Smooth muscle cell (in vitro differentiated cells): Measurements from ENCODE around the gene ZBTB16. TPM values are rescaled to one million over a fixed set of nuclear protein-coding genes. Genes with fewer than 3 reads are reported as not detected.

ENCODE experiments used
- DNase-seq: peaks from one replicate; lab custom pipeline; 2025; ENCODE audit not compliant: unreplicated experiment; lab: John Stamatoyannopoulos, UW
- H2AFZ ChIP-seq: fragments of 200-600 bp; sonication (generic); 2 replicates; pipeline ENCODE4 v1.6.0; 2016; ENCODE audit warnings: antibody characterized with exemption, low read depth, mild to moderate bottlenecking
- H3F3A ChIP-seq: fragments of 200-600 bp; sonication (generic); 2 replicates; pipeline ENCODE4 v1.6.0; 2017; ENCODE audit warnings: antibody characterized with exemption, low read depth
- H3K27ac ChIP-seq: fragments of 200-600 bp; sonication (generic); 2 replicates; pipeline ENCODE4 v1.5.1; 2016; ENCODE audit warnings: low read depth, mild to moderate bottlenecking
- H3K27me3 ChIP-seq: fragments of 200-600 bp; sonication (generic); 2 replicates; pipeline ENCODE4 v1.6.1; 2016; ENCODE audit warnings: low read depth, mild to moderate bottlenecking
- H3K36me3 ChIP-seq: fragments of 200-600 bp; sonication (generic); 2 replicates; pipeline ENCODE4 v1.5.1; 2016; ENCODE audit warnings: low read depth
- H3K4me1 ChIP-seq: fragments of 200-600 bp; sonication (generic); 2 replicates; pipeline ENCODE4 v1.5.1; 2016; ENCODE audit warnings: low read depth
- H3K4me2 ChIP-seq: fragments of 200-600 bp; sonication (generic); 2 replicates; pipeline ENCODE4 v1.6.0; 2016; ENCODE audit warnings: mild to moderate bottlenecking
- H3K4me3 ChIP-seq: fragments of 200-600 bp; sonication (generic); 2 replicates; pipeline ENCODE4 v1.5.1; 2016; ENCODE audit warnings: mild to moderate bottlenecking
- H3K79me2 ChIP-seq: fragments of 200-600 bp; sonication (generic); 2 replicates; pipeline ENCODE4 v1.6.0; 2016; ENCODE audit warnings: low read depth, mild to moderate bottlenecking
- H3K9ac ChIP-seq: fragments of 200-600 bp; sonication (generic); 2 replicates; pipeline ENCODE4 v1.6.0; 2016; ENCODE audit warnings: low read depth
- H3K9me3 ChIP-seq: fragments of 200-600 bp; sonication (generic); replicated peaks from 2 replicates; pipeline ENCODE4 v1.5.1; 2016; ENCODE audit warnings: low read depth
- H4K20me1 ChIP-seq: fragments of 200-600 bp; sonication (generic); 2 replicates; pipeline ENCODE4 v1.6.0; 2016; ENCODE audit warnings: low read depth
- WGBS: methylation state at CpG from one replicate; pipeline ENCODE4 v1.1.7; 2016; ENCODE audit warnings: low lambda C conversion rate; 5-methylcytosine and 5-hydroxymethylcytosine counted together
- polyA plus RNA-seq: library from polyadenylated mRNA; unstranded; fragments of >200 nt; fragmentation: Nextera tagmentation; extraction: Ambion mirVana; gene quantifications from 2 replicates; pipeline ENCODE4 v1.2.1, GENCODE V29; 2016
- total RNA-seq: library from RNA; depleted of rRNA; stranded (reverse); fragments of >200 nt; gene quantifications from 2 replicates; pipeline ENCODE4 v1.2.3, GENCODE V29; 2014
- TF ChIP-seq, protein P1 (sequence below): fragments of 200-600 bp; sonication (generic); IDR thresholded peaks from 2 replicates; pipeline ENCODE4 v1.5.1; 2017; ENCODE audit warnings: borderline replicate concordance, mild to moderate bottlenecking, antibody characterized with exemption; ENCODE audit not compliant: insufficient read depth, poor library complexity, severe bottlenecking

ZBTB16 gene
- total and polyA plus RNA-seq, 2 experiments from 2014 or later: not detected

DNA sequence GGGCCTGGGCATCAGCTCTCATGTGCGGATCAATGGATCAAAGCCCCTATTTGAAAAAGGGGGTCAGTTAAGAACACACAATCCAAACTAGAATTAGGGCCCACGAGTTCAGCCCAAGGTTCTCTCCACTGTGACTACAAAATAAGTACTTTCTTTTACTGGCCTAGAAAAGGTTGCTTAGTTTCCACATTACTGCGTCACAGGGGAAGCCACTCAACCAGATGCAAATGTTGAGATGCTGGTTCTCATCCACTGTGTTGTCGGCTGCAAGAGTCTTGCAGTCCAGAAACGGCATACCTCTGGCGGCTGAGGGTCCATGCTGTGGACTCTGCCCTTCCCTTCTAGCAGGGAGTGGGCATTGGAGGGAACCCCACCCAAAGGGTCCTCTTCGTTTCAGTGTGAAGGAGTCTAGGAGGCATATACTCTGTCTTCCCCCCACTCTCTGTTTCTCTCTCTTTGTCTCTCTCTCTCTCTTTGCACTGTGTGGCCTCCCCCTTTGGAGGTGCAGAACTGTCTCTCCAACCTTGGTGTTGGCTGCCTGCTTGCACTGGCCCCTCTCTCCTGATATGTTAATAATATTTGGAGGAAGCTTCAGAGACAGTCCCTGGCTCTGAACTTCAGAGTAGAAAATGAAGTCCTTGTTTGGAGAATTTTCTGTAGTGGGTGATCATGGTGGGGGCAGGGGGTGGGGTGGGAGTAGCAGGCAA is 137.6 kb downstream of the ZBTB16 start:
- Histone ChIP-seq H3K27ac (no peak overlapping the region), H3K4me3 (no peak overlapping the region), H3K4me1 (peaks cover 4% of the 10 kb centered on the region), H4K20me1 (no peaks in the 10 kb centered on the region), H3K36me3 (no peaks in the 10 kb centered on the region), H2AFZ (no peak overlapping the region), H3K79me2 (no peaks in the 10 kb centered on the region), H3K9me3 (no peaks in the 10 kb centered on the region), H3K27me3 (no peaks in the 10 kb centered on the region), H3K9ac (no peak overlapping the region), H3F3A (no peaks in the 10 kb centered on the region), H3K4me2 (no peak overlapping the region)
- DNase-seq: no peak
- 93% methylated on average over 7 of the region's 7 CpGs for WGBS
- TF ChIP-seq, protein P1, sequence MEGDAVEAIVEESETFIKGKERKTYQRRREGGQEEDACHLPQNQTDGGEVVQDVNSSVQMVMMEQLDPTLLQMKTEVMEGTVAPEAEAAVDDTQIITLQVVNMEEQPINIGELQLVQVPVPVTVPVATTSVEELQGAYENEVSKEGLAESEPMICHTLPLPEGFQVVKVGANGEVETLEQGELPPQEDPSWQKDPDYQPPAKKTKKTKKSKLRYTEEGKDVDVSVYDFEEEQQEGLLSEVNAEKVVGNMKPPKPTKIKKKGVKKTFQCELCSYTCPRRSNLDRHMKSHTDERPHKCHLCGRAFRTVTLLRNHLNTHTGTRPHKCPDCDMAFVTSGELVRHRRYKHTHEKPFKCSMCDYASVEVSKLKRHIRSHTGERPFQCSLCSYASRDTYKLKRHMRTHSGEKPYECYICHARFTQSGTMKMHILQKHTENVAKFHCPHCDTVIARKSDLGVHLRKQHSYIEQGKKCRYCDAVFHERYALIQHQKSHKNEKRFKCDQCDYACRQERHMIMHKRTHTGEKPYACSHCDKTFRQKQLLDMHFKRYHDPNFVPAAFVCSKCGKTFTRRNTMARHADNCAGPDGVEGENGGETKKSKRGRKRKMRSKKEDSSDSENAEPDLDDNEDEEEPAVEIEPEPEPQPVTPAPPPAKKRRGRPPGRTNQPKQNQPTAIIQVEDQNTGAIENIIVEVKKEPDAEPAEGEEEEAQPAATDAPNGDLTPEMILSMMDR: no peak

- 82% methylated on average over 10 of the region's 10 CpGs for WGBS
- TF ChIP-seq, protein P1: no peak
- no peaks in the 10 kb centered on the region for H3K79me2 ChIP-seq
- H3K36me3 ChIP-seq: no peaks in the 10 kb centered on the region
- no peak overlapping the region for H2AFZ ChIP-seq
- H3K27me3 ChIP-seq: no peaks in the 10 kb centered on the region
- H3K4me3 ChIP-seq: no peak overlapping the region
- no peak for DNase-seq
- H4K20me1 ChIP-seq: no peaks in the 10 kb centered on the region
- H3K9ac ChIP-seq: no peak overlapping the region
- H3K4me2 ChIP-seq: no peak overlapping the region
- no peaks in the 10 kb centered on the region for H3F3A ChIP-seq
- peaks cover 4% of the 10 kb centered on the region for H3K4me1 ChIP-seq
- H3K9me3 ChIP-seq: no peaks in the 10 kb centered on the region
- no peak overlapping the region for H3K27ac ChIP-seq
Observed at GRCh38 chr11:114197799-114198500, 138.4 kb downstream of the ZBTB16 start.

GRCh38 chr11:114199051-114199450 is 139.5 kb downstream of the ZBTB16 start:
- Histone ChIP-seq H3K9me3 (no peaks in the 10 kb centered on the region), H3F3A (no peaks in the 10 kb centered on the region), H2AFZ (no peak overlapping the region), H3K79me2 (no peaks in the 10 kb centered on the region), H3K27me3 (no peaks in the 10 kb centered on the region), H3K4me2 (no peak overlapping the region), H3K36me3 (no peaks in the 10 kb centered on the region), H4K20me1 (no peaks in the 10 kb centered on the region), H3K4me1 (peaks cover 4% of the 10 kb centered on the region), H3K4me3 (no peak overlapping the region), H3K9ac (no peak overlapping the region), H3K27ac (no peak overlapping the region)
- WGBS: 97% methylated on average over 21 of the region's 26 CpGs
- TF ChIP-seq, protein P1: no peak
- no peak for DNase-seq
